Body of pancreas (tissue), 4 donors: ENCODE results near the gene ODF2L. TPM values are rescaled to one million over a fixed set of nuclear protein-coding genes. Genes with fewer than 3 reads are reported as not detected.
"Not testable (repeated sequence)": the region's sequence is repeated elsewhere in the genome, so short reads cannot be mapped to it uniquely, and the experiment has no call there.

ENCODE experiments used
- ATAC-seq: fragments of 150-250 bp; one replicate; pipeline ENCODE4 v1.9.1; 2016
- DNase-seq, 4 donors: peaks; one replicate each; pipeline ENCODE4 v3.0.0-alpha.2; 2019
- H3K27ac ChIP-seq, 4 donors: fragments of 200-600 bp; sonication (generic); 1 replicate in 3 of 4; 2 replicates in 1 of 4; pipeline versions ENCODE4 v1.5.1 to v1.6.1; 2016 to 2019; ENCODE audit warnings: mild to moderate bottlenecking in 1 of 4, mixed read lengths in 1 of 4, moderate library complexity in 1 of 4
- H3K27me3 ChIP-seq, 2 donors: fragments of 200-600 bp; sonication (generic); one replicate each; pipeline ENCODE4 v1.6.0; 2016; ENCODE audit warnings: mild to moderate bottlenecking in 1 of 2
- H3K36me3 ChIP-seq, 2 donors: fragments of 200-600 bp; sonication (generic); replicated peaks in 1 of 2; 2 replicates each; pipeline ENCODE4 v1.5.1; 2016; ENCODE audit warnings: low read depth in 2 of 2; ENCODE audit not compliant: insufficient read depth in 1 of 2
- H3K4me1 ChIP-seq: fragments of 200-600 bp; sonication (generic); one replicate; pipeline ENCODE4 v1.6.0; 2016
- H3K4me3 ChIP-seq, 2 donors: fragments of 200-600 bp; sonication (generic); 1 replicate in 1 of 2; 2 replicates in 1 of 2; pipeline ENCODE4 v1.5.1; 2016 to 2019
- H3K9me3 ChIP-seq, 3 donors: fragments of 200-600 bp; sonication (generic); 1 replicate in 2 of 3; 2 replicates in 1 of 3; pipeline ENCODE4 v1.5.1; 2016
- POLR2A ChIP-seq, 3 donors: fragments of 450-650 bp; IDR thresholded peaks; one replicate each; pipeline ENCODE4 v1.6.1; 2016; ENCODE audit warnings: antibody characterized with exemption in 3 of 3, mild to moderate bottlenecking in 2 of 3
- WGBS, 2 donors: methylation state at CpG; one replicate each; pipeline ENCODE4 v1.1.5; 2017; 5-methylcytosine and 5-hydroxymethylcytosine counted together
- intact Hi-C: fragments of 100-400 bp; cut with DNase I; formaldehyde crosslinking; loops from one replicate; pipeline ENCODE4 v1.15.1; 2023
- total RNA-seq, 2 donors: library from RNA; depleted of rRNA; stranded (reverse); fragments of >200 nt; gene quantifications; one replicate each; pipeline ENCODE4 v1.1.0, GENCODE V29; 2016
- TF ChIP-seq, protein P1 (sequence below), 7 experiments: fragments of 450-650 bp in 4 of 7; fragments of 200-600 bp in 3 of 7; sonication (generic) in 3 of 7; IDR thresholded peaks; one replicate each; pipeline ENCODE4 v1.5.1; 2016 to 2019; ENCODE audit warnings: antibody characterized with exemption in 7 of 7

ODF2L gene
- total RNA-seq, 2 donors from 2014 or later, result 22.3 to 34.3 TPM

- H3K27me3 ChIP-seq, result no peaks in the 10 kb centered on the region
- DNase-seq, result no peak
- intact Hi-C loops, result no loop called here
- H3K9me3 ChIP-seq, result no peaks in the 10 kb centered on the region
- H3K4me1 ChIP-seq, result no peaks in the 10 kb centered on the region
- no peak overlapping the region for H3K27ac ChIP-seq
- 78 to 81% methylated on average over 6 of the region's 6 CpGs for WGBS, 2 donors
- H3K4me3 ChIP-seq, result no peak overlapping the region
- ATAC-seq, result no peak
- peaks cover 0 to 1% of the 10 kb centered on the region in 2 donors for H3K36me3 ChIP-seq
- TF ChIP-seq POLR2A (IDR thresholded peaks at IDR 0.05), result no peak
- TF ChIP-seq, protein P1, sequence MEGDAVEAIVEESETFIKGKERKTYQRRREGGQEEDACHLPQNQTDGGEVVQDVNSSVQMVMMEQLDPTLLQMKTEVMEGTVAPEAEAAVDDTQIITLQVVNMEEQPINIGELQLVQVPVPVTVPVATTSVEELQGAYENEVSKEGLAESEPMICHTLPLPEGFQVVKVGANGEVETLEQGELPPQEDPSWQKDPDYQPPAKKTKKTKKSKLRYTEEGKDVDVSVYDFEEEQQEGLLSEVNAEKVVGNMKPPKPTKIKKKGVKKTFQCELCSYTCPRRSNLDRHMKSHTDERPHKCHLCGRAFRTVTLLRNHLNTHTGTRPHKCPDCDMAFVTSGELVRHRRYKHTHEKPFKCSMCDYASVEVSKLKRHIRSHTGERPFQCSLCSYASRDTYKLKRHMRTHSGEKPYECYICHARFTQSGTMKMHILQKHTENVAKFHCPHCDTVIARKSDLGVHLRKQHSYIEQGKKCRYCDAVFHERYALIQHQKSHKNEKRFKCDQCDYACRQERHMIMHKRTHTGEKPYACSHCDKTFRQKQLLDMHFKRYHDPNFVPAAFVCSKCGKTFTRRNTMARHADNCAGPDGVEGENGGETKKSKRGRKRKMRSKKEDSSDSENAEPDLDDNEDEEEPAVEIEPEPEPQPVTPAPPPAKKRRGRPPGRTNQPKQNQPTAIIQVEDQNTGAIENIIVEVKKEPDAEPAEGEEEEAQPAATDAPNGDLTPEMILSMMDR (IDR thresholded peaks at IDR 0.05), result no peak
Measured at GRCh38 chr1:86365896-86366295, 30.2 kb downstream of the ODF2L start.

- H3K4me1 ChIP-seq, result no peaks in the 10 kb centered on the region
- no peaks in the 10 kb centered on the region for H3K27me3 ChIP-seq
- H3K9me3 ChIP-seq, result no peaks in the 10 kb centered on the region
- H3K27ac ChIP-seq, result no peak overlapping the region
- TF ChIP-seq, protein P1 (IDR thresholded peaks at IDR 0.05), result no peak
- no peak for TF ChIP-seq POLR2A (IDR thresholded peaks at IDR 0.05)
- no peak overlapping the region for H3K4me3 ChIP-seq
- WGBS, 2 donors, result 90 to 95% methylated on average over 4 of the region's 4 CpGs
- peaks cover 0 to 1% of the 10 kb centered on the region in 2 donors for H3K36me3 ChIP-seq
- DNase-seq, result no peak
- ATAC-seq, result no peak
- intact Hi-C loops, result no loop called here
Measured at GRCh38 chr1:86362807-86363206, 33.3 kb downstream of the ODF2L start.

DNA sequence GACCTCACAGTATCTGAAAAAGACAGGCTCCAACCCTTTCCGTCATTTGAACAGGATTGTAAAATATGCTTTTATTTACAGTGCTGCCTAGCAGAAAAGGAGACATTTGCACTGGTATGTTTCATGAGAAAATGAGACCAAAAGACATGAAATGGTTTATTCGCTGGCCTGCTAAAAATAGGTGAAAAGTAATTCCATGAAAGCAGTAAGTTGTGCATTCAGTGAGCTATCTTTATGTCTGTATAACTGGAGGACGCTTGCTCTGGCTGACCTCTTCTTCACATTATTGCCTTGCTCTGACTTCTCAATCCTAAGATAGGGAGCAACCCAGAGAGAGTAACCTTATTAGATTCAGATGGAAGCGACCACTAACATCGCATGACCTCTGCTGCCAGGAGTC is 38.3 kb downstream of the ODF2L start:
- DNase-seq, result no peak

GRCh38 chr1:86356247-86356646 is 39.9 kb downstream of the ODF2L start:
- DNase-seq (no peak), ATAC-seq (no peak)
- Histone ChIP-seq H3K9me3 (no peaks in the 10 kb centered on the region), H3K4me1 (no peaks in the 10 kb centered on the region), H3K27ac (no peak overlapping the region), H3K4me3 (no peak overlapping the region), H3K27me3 (no peaks in the 10 kb centered on the region), H3K36me3 (no peaks in the 10 kb centered on the region)
- TF ChIP-seq, protein P1 (IDR thresholded peaks at IDR 0.05), result no peak
- TF ChIP-seq POLR2A (IDR thresholded peaks at IDR 0.05), result no peak
- intact Hi-C loops, result no loop called here
- 89 to 90% methylated on average over 10 of the region's 10 CpGs for WGBS, 2 donors

More for the DNA sequence above, 38.3 kb downstream of the ODF2L start:
- no peak overlapping the region for H3K4me3 ChIP-seq
- no peaks in the 10 kb centered on the region for H3K36me3 ChIP-seq
- intact Hi-C loops, result no loop called here
- TF ChIP-seq, protein P1 (IDR thresholded peaks at IDR 0.05), result no peak
- TF ChIP-seq POLR2A (IDR thresholded peaks at IDR 0.05), result no peak
- H3K27ac ChIP-seq, result no peak overlapping the region
- H3K9me3 ChIP-seq, result no peaks in the 10 kb centered on the region
- H3K27me3 ChIP-seq, result no peaks in the 10 kb centered on the region
- ATAC-seq, result no peak
- WGBS, 2 donors, result 87 to 93% methylated on average over 5 of the region's 5 CpGs
- H3K4me1 ChIP-seq, result no peaks in the 10 kb centered on the region

GRCh38 chr1:86352086-86352485 is 44.0 kb downstream of the ODF2L start:
- Histone ChIP-seq H3K27me3 (no peaks in the 10 kb centered on the region), H3K27ac (no peak overlapping the region), H3K4me3 (no peak overlapping the region), H3K4me1 (no peaks in the 10 kb centered on the region), H3K9me3 (no peaks in the 10 kb centered on the region), H3K36me3 (no peaks in the 10 kb centered on the region)
- TF ChIP-seq, protein P1 (IDR thresholded peaks at IDR 0.05), result no peak
- no peak for TF ChIP-seq POLR2A (IDR thresholded peaks at IDR 0.05)
- intact Hi-C loops, result no loop called here
- ATAC-seq (no peak), DNase-seq (no peak)
- 95 to 96% methylated on average over 1 of the region's 1 CpG for WGBS, 2 donors

DNA sequence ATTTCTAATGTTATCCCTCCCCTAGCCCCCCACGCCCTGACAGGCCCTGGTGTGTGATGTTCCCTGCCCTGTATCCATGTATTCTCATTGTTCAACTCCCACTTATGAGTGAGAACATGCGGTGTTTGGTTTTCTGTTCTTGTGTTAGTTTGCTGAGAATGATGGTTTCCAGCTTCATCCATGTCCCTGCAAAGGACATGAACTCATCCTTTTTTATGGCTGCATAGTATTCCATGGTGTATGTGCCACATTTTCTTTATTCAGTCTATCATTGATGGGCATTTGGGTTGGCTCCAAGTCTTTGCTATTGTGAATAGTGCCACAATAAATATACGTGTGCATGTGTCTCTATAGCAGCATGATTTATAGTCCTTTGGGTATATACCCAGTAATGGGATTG is 45.9 kb downstream of the ODF2L start:
- H3K4me1 ChIP-seq, intact Hi-C loops, H3K27me3 ChIP-seq, H3K4me3 ChIP-seq, ATAC-seq, H3K9me3 ChIP-seq, H3K27ac ChIP-seq, H3K36me3 ChIP-seq, DNase-seq: not testable (repeated sequence)
- 90 to 93% methylated on average over 3 of the region's 3 CpGs for WGBS, 2 donors
